HG03460 (cell line): Measurements from ENCODE around the gene MKLN1.

Experiments
- ATAC-seq: cut with Tn5 transposase; IDR thresholded peaks from one replicate; pipeline ENCODE4 v1.9.1; 2021; ENCODE audit not compliant: unreplicated experiment

The MKLN1 gene

DNA sequence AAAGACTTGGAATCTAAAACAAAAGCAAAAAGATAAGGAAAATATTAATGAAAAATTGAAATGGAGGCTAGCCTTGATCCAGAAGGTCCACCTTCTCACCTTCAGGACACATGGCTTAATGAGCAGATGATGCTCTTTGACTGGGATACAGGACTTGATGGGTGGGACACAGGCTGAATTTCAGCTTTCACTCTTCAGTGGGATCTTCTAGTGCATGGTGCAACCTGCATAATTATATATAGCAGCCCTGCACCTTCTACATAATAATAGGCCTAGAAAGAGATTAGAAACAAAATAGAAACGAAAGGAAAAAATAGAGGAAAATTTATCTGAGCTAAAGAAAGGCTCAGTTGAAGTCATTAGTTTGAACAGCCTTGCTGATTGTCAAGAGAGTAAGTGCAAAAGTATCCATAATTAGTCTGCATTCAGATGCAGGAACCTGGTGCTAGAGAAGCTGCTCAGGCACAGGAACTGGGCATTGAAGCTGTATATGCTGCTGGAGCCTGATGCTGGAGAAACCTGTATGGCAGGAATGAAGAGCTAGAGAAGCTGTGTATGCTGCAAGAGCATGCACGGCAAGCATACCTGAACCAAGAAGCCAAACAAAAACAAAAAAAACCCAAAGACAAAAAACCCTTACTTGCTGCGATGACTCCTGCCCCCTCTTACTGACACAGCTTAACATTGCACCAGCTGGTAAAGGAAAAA lies 19.4 kb downstream of the MKLN1 start:
- no peak for ATAC-seq

DNA sequence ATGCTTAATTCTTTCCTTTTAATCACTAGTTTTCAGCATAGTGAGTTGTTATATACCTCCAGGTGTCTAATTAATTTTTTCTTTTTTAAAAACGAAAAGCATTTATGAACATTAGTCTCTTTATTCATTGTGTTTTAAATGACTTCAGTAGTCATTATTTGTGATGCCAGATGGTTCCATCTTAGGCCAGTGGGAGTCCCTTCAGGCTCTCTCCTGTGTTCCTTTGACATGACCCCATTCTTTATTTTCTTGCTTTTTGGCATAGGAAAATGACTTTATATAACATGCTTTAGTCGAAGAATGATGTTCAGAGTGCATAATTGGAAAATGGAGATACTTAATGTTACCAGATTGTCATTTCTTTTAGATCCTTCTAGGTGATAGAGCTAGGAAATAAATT lies 24.4 kb downstream of the MKLN1 start:
- ATAC-seq: no peak

DNA sequence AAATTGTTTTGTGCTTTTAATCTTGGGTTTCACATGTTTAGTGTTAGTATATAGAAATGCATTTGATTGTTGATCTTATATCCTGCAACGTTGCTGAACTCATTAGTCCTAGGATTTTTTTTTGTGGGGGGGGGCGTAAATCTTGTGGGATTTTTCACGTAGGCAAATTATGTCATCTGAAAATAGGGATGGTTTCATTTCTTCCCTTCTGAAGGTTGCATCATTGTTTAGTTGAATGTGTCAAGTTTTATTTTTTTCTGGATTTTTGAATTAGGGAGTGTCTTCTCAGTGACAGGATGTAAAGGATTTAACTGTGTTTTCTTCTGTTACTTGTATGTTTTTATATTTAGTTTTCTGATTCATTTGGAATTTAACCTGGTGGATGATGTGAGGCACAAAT lies 26.7 kb downstream of the MKLN1 start:
- no peak for ATAC-seq

DNA sequence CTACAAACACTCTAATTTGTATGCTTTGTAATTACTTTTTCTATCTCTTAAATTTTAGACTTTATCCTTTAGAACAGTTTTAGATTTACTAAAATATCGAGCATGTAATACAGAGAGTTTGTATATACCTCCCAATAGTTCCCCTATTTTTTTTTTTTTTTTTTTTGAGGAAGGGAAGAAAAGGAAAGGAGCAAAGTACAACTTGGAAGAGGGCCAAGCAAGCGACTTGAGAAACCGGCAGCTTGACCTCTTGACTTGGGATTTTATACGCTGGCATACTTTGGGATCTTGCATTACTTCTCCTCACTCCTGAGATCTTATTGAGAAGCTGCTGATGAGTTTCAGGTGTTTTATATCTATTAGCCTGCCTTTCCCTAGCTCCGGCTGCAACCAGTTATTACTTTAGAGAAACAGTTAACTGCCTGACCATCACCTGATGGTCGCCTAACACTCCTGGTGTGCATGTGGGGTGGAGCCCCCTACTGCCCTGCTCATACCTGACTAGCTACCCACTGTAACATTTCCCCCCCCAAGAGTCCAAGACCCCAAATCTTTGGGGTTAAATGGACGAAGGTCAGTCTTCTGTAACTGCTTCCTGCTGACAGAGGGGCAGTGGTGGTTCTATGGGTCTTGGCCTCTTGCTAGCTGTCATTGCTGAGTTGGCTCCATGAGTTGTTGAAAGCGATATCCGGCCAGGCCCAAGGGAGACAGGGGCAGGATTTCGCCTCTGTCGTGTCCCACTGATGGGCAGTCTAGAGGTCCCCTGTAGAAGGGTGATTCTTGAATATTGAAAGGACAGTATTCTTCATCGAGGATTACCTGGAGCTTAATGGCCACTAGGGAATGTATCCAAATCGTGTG lies 28.5 kb downstream of the MKLN1 start:
- ATAC-seq: no peak

DNA sequence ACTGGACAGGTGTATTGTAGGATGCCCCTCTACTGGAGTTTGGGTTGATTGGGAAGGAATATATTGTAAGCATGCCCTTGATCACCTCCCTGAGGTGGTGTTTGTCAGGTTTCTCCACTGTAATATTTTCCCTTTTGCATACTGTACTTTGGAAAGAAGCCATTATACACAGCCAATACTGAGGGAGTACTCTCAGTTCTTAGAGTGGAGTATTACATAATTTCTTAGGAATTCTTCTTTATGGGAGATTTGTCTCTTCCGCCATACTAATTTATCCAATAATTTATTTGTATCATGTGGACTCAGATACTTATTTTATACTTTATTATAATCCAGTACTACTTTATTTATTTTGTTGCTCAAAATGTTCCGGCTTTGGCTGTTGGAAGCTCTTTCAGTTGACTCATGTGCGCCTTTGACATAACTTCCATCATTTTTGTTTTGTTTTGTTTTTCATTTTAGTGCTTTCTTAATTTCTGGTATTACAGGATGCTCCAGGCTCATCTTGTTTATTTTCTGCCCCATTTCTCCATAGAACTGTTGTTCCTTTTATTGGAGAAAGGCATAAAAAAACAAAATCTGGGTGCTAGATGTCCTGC lies 29.7 kb downstream of the MKLN1 start:
- ATAC-seq: no peak

DNA sequence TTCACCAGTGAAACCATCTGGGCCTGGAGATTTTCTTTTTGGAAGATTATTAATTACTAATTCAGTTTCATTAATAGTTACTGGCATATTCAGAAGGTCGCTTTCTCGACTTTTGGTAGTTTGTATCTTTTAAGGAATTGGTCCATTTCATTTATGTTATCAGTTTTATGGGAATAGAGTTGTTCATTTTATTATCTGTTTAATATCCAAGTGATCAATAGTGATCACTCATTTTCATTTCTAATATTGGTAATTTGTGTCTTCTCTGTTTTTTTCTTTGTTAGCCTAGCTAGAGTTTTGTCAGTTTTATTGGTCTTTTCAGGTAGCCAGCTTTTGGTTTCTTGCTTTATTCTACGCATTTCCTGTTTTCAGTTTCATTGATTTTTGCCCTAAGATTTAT lies 31.0 kb downstream of the MKLN1 start:
- no peak for ATAC-seq

DNA sequence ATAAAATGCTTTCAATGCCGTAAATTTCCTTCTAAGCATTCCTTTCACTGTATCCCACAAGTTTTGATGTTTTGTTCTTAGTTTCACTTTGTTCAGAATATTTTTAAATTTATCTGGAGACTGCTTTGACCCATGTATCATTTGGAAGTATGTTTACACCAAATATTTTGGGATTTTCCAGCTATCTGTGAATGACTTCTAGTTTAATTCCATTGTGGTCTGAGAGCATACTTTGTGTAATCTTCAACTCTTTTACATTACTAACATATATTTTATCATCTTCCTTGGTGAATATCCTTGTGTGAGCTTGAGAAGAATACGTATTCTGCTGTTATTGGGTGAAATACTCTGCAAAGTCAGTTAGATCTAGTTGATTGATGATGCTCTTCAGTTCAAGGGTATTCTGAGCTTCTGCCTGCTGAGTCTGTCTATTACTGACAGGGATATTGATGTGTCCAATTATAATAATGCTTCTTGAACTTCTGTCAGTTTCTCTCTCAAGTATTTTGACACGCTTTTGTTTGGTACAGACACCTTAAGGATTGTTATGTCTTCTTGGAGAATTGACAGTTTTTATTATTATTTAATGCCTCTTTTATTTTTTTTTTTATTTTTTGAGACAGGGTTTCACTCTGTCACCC lies 31.6 kb downstream of the MKLN1 start:
- ATAC-seq: no peak

DNA sequence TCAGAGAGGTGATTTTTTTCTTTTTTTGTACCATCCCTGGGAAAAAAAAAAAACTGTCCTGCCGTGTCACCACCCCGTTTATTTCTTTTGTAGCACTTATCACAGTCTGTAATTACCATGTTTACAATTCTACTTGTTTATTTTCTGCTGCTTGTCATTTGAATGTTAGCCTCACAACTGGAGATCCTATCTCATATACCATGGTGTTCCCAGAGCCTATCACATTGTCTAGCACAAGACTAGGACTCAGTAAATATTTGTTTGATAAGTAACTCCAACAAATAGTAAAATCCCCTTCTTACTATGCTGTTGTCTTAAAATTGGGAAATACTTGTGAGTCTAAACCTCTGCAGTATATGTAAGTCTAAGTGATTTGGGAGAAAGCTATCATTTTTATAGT lies 36.0 kb downstream of the MKLN1 start:
- ATAC-seq: no peak

DNA sequence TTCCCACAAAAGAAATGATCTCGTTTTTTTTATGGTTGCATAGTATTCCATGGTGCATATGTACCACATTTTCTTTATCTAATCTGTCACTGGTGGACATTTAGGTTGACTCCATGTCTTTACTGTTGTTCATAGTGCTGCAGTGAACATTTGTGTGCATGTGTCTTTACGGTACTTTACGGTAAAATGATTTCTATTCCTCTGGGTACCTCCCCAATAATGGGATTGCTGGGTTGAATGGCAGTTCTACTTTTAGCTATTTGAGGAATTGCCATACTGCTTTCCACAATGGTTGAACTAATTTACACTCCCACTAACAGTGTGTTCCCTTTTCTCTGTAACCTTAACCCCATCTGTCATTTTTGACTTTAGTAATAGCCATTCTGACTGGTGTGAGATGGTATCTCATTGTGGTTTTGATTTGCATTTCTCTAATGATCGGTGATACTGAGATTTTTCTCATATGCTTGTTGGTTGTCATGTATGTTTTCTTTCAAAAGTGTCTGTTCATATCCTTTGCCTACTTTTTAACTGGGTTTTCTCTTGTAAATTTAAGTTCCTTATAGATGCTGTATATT lies 37.2 kb downstream of the MKLN1 start:
- ATAC-seq: no peak

DNA sequence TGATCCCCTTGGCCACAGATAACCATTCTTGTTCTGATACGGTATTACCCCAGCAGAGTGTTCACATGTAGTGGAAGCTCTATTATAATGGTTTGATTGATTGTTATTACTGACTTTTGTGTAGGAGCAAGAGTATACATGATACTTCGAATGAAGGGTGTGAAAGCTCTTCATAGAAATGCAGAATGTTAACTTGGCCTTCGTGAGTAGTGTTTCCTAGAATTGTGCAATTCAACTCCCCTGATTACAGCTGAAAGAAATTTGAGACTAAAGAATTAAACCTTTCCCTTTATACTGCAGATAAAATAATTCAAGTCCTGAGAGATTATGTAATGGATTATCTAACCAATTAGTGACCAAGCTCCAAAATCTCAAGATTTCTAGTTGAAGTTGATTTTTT lies 38.2 kb downstream of the MKLN1 start:
- ATAC-seq: no peak

DNA sequence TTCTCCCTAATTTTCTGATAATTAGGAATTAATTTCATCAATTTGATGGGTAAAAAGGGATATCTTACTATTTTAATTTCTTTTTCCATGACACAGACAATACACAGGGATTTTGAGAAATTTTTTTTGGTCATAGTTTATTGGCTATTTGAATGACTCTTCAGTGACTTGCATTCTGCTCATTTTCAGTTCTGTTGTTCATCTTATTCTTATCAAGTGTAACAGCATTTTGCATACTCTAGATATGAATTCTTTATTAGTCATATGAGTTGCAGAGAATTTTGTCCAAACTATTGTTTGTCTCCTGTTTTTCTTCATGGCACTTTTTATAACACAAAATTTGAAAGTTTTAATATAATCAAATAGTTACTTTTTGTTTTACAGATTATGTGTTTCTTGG lies 41.7 kb downstream of the MKLN1 start:
- ATAC-seq: no peak

DNA sequence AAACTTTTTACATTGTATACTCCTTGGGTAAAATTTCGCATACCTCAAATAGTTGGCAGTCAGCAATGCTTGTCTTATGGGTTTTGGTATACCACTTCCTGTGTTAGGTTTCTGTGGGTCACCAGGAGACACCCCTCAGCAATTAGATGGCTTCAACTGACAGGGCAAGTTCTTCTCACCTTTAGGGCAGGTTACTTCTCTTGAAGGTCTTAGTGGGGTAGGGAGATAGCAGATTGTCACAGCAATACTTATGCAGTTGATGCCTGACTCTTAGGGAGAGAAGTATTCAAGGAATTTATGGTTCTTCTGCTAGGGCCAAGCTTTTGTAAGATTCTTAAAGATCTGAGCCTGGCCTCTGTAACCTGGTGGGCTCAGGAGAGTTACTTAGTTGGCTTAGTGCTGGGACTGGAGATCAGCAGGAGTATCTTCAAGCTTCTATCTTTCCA lies 42.9 kb downstream of the MKLN1 start:
- ATAC-seq: peak; percentile 84

DNA sequence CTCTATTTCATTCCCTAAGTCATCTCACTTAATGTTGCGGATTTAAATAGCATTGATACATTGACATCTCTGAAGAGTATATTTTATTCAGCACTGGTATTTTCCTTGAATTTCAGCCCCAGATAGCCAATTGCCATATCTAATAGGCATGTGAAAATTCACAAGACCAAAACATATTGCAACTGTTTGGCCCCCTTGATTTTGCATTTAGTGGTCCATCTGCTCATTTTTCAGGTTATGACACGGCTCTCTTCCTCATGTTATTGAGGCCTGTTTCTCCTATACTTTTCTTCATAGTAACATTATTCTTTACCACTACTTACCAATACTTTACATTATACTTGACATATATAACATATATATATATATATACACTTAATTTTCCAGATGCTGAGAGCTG lies 43.7 kb downstream of the MKLN1 start:
- ATAC-seq: no peak

DNA sequence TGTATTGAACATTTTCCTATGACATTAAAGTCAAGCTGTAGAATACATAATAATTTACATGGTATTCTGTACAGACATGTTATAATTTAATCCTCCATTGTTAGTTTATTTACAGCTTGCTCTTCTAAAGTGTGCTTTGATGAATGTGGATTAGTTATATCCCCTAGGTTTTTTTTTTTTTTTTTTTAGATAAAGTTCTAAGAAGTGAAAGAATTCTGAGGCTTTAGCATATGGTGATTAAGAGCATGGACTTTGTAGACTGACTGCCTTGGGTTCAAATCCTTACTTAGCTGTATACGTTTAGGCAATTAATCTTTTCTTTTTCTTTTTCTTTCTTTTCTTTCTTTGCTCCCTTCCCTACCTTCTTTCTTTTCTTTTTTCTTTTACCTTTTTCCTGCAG lies 44.9 kb downstream of the MKLN1 start:
- no peak for ATAC-seq

DNA sequence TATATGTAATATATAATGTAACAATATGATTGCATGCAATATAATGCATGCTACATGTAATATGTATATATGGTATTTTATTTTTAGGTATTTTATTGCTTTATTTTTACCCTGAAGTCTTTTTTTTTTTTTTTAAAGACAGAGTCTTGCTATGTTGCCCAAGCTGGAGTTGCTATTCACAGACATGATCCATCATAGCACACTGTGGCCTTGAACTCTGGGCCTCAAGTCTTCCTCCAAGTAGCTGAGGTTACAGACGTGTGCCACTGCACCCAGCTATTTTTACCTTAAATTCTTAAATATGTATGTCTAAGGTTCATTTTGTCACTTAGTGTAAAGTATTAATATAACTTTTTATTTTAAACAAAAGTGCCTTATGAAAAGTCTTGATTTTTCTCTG lies 47.1 kb downstream of the MKLN1 start:
- no peak for ATAC-seq

DNA sequence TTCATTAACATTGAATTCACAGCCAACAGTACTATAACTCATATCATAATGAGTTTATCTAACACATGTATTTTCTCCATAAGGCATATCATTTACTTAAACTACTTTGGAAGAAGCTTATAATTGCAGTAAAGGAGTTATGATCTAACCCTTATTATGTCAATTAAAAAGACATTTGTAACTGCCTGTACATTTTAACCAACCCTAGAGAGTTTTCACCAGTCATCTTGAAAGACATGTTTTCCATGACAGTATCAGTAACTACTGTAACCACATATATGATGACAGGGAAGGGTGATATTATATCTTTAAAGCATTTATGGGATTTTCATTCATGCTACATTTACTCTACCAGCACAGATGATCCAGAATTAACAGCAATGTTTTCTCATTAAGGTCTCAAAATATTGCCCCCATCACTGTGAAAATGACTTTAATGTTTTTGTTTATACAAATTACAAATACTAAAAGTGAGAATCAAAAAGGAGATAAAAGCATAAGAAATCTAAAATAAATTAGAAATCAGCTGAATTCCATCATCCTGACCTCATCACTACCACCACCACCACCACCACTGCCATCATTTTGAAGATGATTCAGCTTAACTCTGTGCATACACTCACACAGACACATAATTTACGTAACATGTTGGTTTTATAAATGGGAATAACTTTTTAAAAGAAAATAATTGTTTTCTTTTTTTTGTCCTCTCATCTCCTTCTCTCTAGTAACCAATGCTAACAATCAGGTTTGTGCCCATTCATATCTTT lies 53.6 kb downstream of the MKLN1 start:
- no peak for ATAC-seq

DNA sequence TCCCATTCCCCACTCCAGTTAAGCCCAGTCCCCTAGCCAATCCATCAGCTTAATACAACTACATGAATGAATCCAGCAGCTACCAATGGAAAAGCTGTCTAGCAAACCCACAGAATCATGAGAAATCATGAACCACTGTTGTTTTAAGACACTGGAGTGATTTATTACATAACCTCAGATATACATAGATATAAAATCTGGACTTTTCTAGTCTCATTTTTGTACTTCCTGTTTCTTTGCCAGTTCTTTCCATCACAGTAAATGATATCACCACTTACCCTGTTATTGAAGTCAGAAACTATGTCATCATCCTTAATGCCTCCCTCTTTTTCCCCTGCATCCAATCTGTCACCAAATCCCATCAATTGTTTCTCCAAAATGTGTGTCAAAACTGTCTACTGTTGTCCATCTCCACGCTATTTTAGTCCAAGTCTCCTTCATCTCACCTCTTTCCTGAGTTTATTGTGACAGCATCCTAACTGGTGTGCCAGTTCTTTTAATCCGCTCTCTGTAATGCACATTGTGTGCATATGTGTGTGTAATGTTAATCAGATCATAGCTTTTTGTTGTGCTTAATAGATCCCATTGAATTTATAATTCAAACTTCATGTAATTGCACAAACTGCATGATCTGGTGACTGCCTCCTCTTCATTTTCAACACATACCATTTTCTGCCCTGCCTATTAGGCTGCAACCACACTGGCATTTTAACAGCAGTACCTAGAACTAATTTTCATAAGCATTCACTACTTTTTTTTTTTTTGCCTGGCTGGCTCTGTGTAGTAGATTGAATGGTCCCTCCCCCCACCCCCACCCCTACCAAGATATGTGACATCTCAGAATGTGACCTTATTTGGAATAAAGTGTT lies 56.0 kb downstream of the MKLN1 start:
- no peak for ATAC-seq

DNA sequence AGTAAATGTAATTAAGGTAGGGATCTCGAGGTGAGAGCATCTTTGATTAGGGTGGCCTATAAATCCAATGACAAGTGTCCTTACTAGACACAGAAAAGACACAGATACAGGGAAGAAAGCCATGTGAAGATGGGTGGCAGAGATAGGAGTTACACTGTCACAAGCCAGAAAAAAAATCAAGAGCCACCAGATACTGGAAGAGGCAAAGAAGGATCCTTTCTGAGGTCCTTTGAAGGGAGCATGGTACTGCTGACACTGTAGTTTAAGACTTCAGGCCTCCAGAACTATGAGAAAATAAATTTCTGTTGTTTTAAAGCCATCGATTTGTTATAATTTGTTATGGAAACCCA lies 56.6 kb downstream of the MKLN1 start:
- ATAC-seq: no peak

DNA sequence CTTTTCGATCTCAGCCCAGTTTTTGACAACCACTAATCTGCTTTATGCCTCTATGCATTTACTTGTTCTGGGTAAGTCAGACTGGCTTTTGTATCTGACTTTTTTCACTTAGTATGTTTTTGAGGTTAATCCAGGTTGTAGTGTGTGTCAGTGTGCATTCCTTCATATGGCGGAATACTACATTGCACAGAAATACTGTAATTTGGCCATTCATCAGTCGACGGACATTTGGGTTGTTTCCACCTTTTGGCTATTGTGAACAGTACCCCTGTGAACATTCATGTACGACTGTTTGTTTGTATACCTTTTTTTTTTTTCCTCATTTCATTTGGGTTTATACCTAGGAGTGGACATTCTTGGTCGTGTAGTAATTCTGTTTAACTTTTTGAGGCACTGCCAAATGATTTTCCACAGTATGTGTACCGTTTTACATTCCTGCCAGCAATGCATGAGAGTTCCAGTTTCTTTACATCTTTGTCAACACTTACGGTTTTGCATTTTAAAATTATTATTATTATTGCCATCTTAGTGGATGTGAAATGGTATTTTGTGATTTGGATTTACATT lies 57.4 kb downstream of the MKLN1 start:
- no peak for ATAC-seq
